GM13977 (cell line): ENCODE measurements around the gene LSM8.

Source experiments
- DNase-seq: peaks from one replicate; pipeline ENCODE4 v3.0.0; 2012; ENCODE audit warnings: low spot score
- in situ Hi-C: fragments of 300-500 bp; cut with MboI; formaldehyde crosslinking; loops from one replicate; pipeline ENCODE4 v1.12.0; 2022; ENCODE audit warnings: low sequenced_read_pairs, low pct_unique_long_range_greater_than_20kb, mixed read lengths, inconsistent platforms; ENCODE audit not compliant: unreplicated experiment
- TF ChIP-seq, protein P1 (sequence below): IDR thresholded peaks from 2 replicates; pipeline ENCODE4 v1.5.1; 2012; ENCODE audit warnings: mild to moderate bottlenecking, control low read depth; ENCODE audit not compliant: insufficient read depth; ENCODE audit errors: extremely low read depth, missing control alignments

Gene LSM8

DNA sequence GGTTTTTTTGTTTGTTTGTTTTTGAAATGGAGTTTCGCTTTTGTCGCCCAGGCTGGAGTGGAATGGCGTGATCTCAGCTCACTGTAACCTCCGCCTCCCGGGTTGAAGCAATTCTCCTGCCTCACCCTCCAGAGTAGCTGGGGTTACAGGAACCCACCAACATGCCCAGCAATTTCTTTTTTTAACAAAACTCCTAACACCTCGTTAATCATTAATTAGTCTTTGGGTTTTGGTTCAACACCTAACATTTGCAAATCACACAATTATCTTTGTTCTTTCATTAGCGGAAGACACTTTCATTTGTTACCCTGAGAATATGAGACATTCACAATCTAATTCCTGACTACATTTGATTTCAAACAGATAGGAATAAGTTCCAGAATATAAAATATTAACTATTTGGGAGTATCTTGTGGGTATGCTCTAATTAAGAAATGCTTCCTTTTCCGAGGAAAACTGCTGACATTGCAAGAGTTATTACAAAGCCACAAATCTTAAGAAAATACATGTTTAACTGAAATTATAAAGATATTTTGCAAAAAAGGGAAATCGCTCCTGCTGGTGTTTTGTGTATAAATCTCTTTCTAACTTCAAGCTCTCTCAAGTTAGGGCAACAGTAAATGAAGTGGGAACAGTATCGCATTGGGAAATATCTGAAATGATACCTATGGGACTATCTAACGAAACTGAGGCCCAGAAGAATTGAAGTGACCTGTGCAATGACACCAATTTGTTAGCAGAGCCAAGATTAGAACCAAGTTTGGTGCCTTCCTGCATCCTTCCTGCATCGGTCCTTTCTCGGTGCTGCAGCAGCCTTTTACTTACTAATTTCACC is 1.2 kb upstream of the LSM8 start:
- no peak for DNase-seq
- in situ Hi-C loops: no loop called here
- TF ChIP-seq, protein P1, sequence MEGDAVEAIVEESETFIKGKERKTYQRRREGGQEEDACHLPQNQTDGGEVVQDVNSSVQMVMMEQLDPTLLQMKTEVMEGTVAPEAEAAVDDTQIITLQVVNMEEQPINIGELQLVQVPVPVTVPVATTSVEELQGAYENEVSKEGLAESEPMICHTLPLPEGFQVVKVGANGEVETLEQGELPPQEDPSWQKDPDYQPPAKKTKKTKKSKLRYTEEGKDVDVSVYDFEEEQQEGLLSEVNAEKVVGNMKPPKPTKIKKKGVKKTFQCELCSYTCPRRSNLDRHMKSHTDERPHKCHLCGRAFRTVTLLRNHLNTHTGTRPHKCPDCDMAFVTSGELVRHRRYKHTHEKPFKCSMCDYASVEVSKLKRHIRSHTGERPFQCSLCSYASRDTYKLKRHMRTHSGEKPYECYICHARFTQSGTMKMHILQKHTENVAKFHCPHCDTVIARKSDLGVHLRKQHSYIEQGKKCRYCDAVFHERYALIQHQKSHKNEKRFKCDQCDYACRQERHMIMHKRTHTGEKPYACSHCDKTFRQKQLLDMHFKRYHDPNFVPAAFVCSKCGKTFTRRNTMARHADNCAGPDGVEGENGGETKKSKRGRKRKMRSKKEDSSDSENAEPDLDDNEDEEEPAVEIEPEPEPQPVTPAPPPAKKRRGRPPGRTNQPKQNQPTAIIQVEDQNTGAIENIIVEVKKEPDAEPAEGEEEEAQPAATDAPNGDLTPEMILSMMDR: no peak

DNA sequence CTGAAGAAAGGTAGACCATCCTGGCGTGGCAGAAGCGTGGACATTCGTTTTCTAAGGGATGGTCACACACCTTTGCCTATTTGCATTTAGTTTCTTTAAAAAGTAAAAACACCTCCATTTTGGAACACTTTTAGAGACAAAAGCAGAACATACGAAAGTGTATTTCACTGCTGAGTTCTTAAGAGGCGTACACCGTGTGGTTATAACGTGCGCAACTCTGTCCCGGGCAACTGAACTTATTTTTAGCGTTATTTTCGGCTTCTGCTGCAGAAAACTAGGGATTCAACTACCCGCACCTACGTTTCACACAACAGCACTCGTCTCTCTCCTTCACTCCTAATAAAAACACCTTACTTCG is 557 bp upstream of the LSM8 start:
- no peak for DNase-seq
- TF ChIP-seq, protein P1: no peak
- in situ Hi-C loops: no loop called here

DNA sequence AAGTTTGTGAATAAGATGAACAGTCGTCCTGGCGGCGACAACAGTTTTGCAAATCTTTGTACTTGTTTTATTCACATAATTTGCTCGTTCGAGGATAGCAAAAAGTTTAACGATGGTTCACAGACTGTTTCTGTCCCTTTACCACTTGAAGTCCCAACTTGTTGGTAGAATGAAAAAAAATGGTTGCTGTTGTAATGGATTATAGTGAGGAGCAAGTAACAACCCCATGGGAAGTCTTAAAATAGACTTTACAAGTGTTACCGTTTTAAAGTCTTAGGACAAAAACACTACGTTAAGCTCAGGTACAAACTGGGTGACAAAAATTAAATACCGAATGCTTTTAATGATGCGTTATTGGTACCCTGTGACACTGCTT is 589 bp downstream of the LSM8 start:
- DNase-seq: no peak
- in situ Hi-C loops: no loop called here
- TF ChIP-seq, protein P1: no peak

DNA sequence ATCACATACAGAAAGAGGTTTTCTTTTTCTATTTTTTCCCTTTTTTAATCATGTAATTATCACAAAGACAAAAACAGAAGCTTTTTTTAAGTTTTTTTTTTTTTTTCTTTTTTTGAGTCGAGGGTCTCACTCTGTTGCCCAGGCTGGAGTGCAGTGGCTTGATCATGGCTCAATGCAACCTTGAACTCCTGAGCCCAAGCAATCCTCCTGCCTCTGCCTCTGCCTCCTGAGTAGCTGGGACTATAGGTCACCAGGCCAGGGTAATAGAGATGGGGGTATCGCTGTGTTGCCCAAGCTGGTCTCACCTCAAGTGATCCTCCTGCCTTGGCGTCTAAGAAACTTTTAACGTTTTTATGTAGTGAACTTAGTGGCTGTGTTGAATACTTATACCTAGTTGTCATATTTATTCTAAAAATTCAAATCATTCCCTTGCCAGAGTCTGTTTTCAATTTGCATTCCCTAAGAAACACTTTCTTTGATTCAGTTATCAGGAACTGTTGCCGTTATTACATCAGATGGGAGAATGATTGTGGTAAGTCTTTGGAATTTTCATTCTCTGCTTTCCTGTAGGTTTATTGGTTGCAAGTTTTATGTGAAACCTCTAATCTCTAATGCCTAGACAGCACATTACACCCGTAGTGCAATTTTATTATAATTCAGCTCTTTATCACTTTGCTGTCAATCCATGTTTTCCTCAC is 1.3 kb downstream of the LSM8 start:
- DNase-seq: no peak
- in situ Hi-C loops: no loop called here

DNA sequence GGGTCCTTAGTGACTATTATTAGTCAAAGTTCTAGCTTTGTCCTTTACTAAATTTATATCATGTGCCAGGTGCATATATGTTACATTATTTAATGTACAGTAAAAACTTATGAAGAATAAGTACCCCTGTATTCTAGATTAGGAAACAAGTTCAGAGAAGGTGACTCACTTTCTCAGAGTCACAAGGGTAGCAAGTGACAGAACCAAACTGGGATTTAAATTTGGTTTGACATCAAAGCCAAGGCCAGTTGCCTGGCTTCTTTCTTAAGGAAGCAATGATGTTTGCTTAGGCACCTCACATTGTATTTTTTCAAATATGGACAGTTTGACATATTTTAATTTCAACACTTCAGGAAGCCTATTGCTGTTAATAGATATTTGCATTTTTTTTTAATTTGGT is 2.5 kb downstream of the LSM8 start:
- in situ Hi-C loops: no loop called here
- TF ChIP-seq, protein P1: no peak
- no peak for DNase-seq

More for the DNA sequence above, 1.3 kb downstream of the LSM8 start:
- TF ChIP-seq, protein P1: no peak

DNA sequence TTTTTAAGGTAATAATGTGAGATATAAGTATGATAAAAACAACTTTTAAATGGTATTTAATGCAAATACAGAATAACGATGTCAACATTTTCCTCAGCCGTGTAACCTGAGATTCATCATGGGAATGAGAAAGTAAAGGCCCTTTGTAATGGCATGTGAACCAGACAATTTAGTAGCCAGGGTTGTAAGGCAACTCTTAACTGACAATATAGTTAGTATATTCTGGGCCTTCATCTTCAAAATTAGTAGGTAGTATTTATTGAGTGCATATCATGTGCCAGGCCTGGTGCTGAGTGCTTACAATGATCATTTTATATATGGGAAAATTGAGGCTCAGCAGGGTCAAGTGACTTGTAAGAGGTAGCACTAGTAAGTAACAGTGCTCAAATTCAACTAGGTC is 10.6 kb downstream of the LSM8 start:
- DNase-seq: no peak
- in situ Hi-C loops: no loop called here
- TF ChIP-seq, protein P1: no peak
